Lung (tissue), 12 donors: ENCODE data around the gene CDHR4. TPM values are rescaled to one million over a fixed set of nuclear protein-coding genes. Genes with fewer than 3 reads are reported as not detected.

Experiments used
- ATAC-seq: fragments of 200-7000 bp; cut with Tn5 transposase; one replicate; pipeline ENCODE4 v1.9.1; 2020; ENCODE audit warnings: moderate number of reproducible peaks; ENCODE audit not compliant: insufficient read depth, low FRiP score
- DNase-seq, 3 donors: peaks; one replicate each; pipeline ENCODE4 v3.0.0-alpha.2; 2013 to 2017
- H3K27ac ChIP-seq, 2 donors: one replicate each; pipeline ENCODE4 v1.5.1; 2013; ENCODE audit warnings: mild to moderate bottlenecking in 2 of 2, moderate library complexity in 2 of 2, control low read depth in 1 of 2, inconsistent platforms in 1 of 2, low read depth in 1 of 2, low read length in 1 of 2
- H3K27me3 ChIP-seq, 3 donors: one replicate each; pipeline ENCODE4 v1.5.1; 2013; ENCODE audit warnings: low read length in 2 of 3; ENCODE audit not compliant: control insufficient read depth in 3 of 3, insufficient read depth in 3 of 3
- H3K36me3 ChIP-seq, 4 donors: one replicate each; pipeline ENCODE4 v1.5.1; 2013; ENCODE audit warnings: low read length in 4 of 4, mild to moderate bottlenecking in 1 of 4, moderate library complexity in 1 of 4; ENCODE audit not compliant: control insufficient read depth in 4 of 4, insufficient read depth in 4 of 4
- H3K4me1 ChIP-seq, 5 donors: one replicate each; pipeline ENCODE4 v1.5.1; 2013; ENCODE audit warnings: low read length in 5 of 5, mild to moderate bottlenecking in 2 of 5, moderate library complexity in 1 of 5; ENCODE audit not compliant: control insufficient read depth in 5 of 5, insufficient read depth in 5 of 5
- H3K4me3 ChIP-seq: one replicate; pipeline ENCODE4 v1.5.1; 2013; ENCODE audit warnings: mild to moderate bottlenecking, control low read depth, moderate library complexity
- H3K9ac ChIP-seq, 2 donors: one replicate each; pipeline ENCODE4 v1.5.1; 2013; ENCODE audit warnings: low read length in 2 of 2, control low read depth in 1 of 2; ENCODE audit not compliant: insufficient read depth in 1 of 2
- H3K9me3 ChIP-seq, 4 donors: one replicate each; pipeline ENCODE4 v1.5.1; 2013; ENCODE audit warnings: low read length in 3 of 4, mild to moderate bottlenecking in 1 of 4, moderate library complexity in 1 of 4; ENCODE audit not compliant: control insufficient read depth in 4 of 4, insufficient read depth in 3 of 4
- WGBS, 2 donors: extraction: QIAGEN DNeasy Blood & Tissue Kit; methylation state at CpG; one replicate each; pipeline ENCODE4 v1.1.7; 2013; 5-methylcytosine and 5-hydroxymethylcytosine counted together
- polyA plus RNA-seq, 2 donors: library from polyadenylated mRNA; stranded (reverse); fragments of 200-250 nt; gene quantifications; one replicate each; pipeline ENCODE4 v1.2.1, GENCODE V29; 2013
- total RNA-seq, 2 donors: library from RNA; depleted of rRNA in 1 of 2; stranded (reverse); fragments of >200 nt in 1 of 2; gene quantifications; one replicate each; pipeline ENCODE4 v1.2.1, GENCODE V29; 2014 to 2021
- TF ChIP-seq, protein P1 (sequence below): IDR thresholded peaks from 2 replicates; pipeline ENCODE4 v1.5.1; 2012; ENCODE audit warnings: mild to moderate bottlenecking; ENCODE audit errors: control extremely low read depth, extremely low read depth
- donor health status: control.
- donor health status: control.
- donor health status: Bipolar disorder and iron deficiency.
- donor health status: healthy.
- donor health status: DM: yes; HTN: yes; CAD: no.

CDHR4 gene
- total and polyA plus RNA-seq, 4 donors: 6.3 to 27.0 (median 8.8) TPM

- H3K9me3 ChIP-seq: no peaks in the 10 kb centered on the region
- DNase-seq: no peak
- 99 to 100% methylated on average over 2 of the region's 2 CpGs for WGBS, 2 donors
- no peaks in the 10 kb centered on the region for H3K27me3 ChIP-seq
- H3K27ac ChIP-seq: no peak overlapping the region
- no peak for ATAC-seq
- TF ChIP-seq, protein P1, sequence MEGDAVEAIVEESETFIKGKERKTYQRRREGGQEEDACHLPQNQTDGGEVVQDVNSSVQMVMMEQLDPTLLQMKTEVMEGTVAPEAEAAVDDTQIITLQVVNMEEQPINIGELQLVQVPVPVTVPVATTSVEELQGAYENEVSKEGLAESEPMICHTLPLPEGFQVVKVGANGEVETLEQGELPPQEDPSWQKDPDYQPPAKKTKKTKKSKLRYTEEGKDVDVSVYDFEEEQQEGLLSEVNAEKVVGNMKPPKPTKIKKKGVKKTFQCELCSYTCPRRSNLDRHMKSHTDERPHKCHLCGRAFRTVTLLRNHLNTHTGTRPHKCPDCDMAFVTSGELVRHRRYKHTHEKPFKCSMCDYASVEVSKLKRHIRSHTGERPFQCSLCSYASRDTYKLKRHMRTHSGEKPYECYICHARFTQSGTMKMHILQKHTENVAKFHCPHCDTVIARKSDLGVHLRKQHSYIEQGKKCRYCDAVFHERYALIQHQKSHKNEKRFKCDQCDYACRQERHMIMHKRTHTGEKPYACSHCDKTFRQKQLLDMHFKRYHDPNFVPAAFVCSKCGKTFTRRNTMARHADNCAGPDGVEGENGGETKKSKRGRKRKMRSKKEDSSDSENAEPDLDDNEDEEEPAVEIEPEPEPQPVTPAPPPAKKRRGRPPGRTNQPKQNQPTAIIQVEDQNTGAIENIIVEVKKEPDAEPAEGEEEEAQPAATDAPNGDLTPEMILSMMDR: no peak
- no peak overlapping the region for H3K9ac ChIP-seq
- peaks cover 0 to 3% (median 2%) of the 10 kb centered on the region in 4 donors for H3K36me3 ChIP-seq
- no peak overlapping the region for H3K4me3 ChIP-seq
- peaks cover 4 to 15% (median 8%) of the 10 kb centered on the region in 5 donors for H3K4me1 ChIP-seq
These were observed 11.6 kb downstream of the CDHR4 start for GRCh38 chr3:49788056-49788455.

- DNase-seq (peak in 1 of 3 donors; percentile 6), ATAC-seq (no peak)
- no peaks in the 10 kb centered on the region for H3K9me3 ChIP-seq
- no peak overlapping the region for H3K4me3 ChIP-seq
- H3K36me3 ChIP-seq: peaks cover 0 to 3% (median 2%) of the 10 kb centered on the region in 4 donors
- H3K4me1 ChIP-seq: peaks cover 4 to 15% (median 8%) of the 10 kb centered on the region in 5 donors
- TF ChIP-seq, protein P1: no peak
- H3K27me3 ChIP-seq: no peaks in the 10 kb centered on the region
- H3K27ac ChIP-seq: no peak overlapping the region
- H3K9ac ChIP-seq: no peak overlapping the region
- 75 to 78% methylated on average over 5 of the region's 5 CpGs for WGBS, 2 donors
These were observed 12.1 kb downstream of the CDHR4 start for GRCh38 chr3:49787536-49787935.

DNA sequence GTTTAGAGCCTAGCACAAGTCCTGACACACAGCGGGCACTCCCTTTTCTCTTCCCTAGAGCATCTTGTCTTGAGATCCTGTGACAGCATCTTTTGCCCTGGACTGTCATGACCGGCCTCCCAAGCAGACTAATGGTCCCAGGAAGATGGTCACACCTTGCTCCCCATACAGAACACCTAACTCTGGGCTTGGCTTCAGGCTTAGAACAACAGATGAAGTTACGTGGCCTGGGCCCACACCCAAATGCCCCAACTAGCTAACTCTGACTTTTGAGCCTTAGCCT, 12.6 kb downstream of the CDHR4 start:
- TF ChIP-seq, protein P1: no peak
- Histone ChIP-seq H3K9me3 (no peaks in the 10 kb centered on the region), H3K27ac (peak overlapping the region in 1 of 2 donors; percentile 88), H3K9ac (peak overlapping the region; percentile 83 to 91), H3K4me1 (peaks cover 4 to 15% (median 8%) of the 10 kb centered on the region in 5 donors), H3K36me3 (peaks cover 0 to 3% (median 2%) of the 10 kb centered on the region in 4 donors), H3K27me3 (no peaks in the 10 kb centered on the region), H3K4me3 (no peak overlapping the region)
- DNase-seq (no peak), ATAC-seq (no peak)
- 59 to 61% methylated on average over 3 of the region's 3 CpGs for WGBS, 2 donors
